NB4 (cell line): Measurements from ENCODE around the gene HDGFL2.

ENCODE experiments used
- POLR2A ChIP-seq: IDR thresholded peaks from 2 replicates; pipeline ENCODE4 v1.6.1; 2011; ENCODE audit warnings: mild to moderate bottlenecking; ENCODE audit not compliant: insufficient read length; ENCODE audit errors: extremely low read depth
- TF ChIP-seq, protein P1 (sequence below): IDR thresholded peaks from one replicate; pipeline ENCODE4 v1.5.1; 2012; ENCODE audit warnings: low read depth, low read length

DNA sequence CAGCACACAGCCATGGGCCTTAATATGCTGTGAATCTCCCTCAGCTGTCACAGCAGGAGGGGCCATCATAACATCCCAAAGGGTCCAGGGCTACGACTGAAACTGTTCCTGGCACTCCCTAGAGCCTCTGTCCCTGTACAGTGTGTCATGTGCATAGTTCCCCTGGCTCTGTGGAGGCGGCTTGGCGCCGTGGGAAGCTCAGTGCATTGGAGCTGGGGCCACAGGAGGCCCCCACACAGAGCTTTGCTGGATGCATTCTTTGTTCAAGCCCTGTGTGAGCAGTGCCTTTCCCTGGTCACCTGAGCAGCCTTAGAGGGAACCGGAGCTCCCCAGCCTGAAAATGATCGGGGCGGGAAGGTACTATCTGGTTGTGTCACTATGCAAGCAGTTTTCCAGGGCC, 35.9 kb upstream of the HDGFL2 start:
- no peak for TF ChIP-seq POLR2A
- TF ChIP-seq, protein P1, sequence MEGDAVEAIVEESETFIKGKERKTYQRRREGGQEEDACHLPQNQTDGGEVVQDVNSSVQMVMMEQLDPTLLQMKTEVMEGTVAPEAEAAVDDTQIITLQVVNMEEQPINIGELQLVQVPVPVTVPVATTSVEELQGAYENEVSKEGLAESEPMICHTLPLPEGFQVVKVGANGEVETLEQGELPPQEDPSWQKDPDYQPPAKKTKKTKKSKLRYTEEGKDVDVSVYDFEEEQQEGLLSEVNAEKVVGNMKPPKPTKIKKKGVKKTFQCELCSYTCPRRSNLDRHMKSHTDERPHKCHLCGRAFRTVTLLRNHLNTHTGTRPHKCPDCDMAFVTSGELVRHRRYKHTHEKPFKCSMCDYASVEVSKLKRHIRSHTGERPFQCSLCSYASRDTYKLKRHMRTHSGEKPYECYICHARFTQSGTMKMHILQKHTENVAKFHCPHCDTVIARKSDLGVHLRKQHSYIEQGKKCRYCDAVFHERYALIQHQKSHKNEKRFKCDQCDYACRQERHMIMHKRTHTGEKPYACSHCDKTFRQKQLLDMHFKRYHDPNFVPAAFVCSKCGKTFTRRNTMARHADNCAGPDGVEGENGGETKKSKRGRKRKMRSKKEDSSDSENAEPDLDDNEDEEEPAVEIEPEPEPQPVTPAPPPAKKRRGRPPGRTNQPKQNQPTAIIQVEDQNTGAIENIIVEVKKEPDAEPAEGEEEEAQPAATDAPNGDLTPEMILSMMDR, result no peak
